NCI-H446 (cell line): ENCODE results near the gene YTHDF2.
"Not testable (repeated sequence)": the region's sequence is repeated elsewhere in the genome, so short reads cannot be mapped to it uniquely, and the experiment has no call there.

ENCODE experiments used
- DNase-seq, 2 experiments: peaks; one replicate each; lab custom pipeline; 2025; lab: John Stamatoyannopoulos, UW

YTHDF2 gene

DNA sequence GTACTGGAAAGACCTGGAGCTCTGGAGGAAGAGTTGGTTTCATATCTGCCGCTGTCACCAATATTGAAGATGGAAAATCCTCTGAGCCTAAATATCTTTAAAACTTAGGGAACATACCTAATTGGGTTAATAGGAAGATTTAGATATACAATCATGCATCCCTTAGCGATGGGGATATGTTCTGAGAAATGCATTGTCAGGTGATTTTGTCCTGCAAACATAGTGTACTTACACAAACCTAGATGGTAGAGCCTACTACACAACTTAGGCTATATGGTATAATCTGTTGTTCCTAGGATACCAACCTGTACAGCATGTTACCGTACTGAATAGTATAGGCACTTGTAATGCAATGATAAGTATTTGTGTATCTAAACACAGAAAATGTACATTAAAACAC lies 22.5 kb downstream of the YTHDF2 start:
- DNase-seq, result no peak

DNA sequence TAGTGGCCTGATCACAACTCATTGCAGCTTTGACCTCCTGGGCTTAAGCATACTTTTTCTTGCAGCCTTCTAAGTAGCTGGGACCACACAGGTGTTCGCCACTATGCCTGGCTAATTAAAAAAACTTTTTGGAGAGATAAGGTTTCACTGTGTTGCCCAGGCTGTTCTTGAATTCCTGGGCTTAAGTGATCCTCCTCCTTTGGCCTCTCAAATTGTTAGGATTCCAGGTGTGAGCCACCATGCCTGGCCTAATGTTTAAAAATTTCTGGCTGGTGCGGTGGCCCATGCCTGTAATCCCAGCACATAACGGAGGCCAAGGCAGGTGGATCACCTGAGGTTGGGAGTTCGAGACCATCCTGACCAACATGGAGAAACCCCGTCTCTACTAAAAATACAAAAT lies 24.4 kb downstream of the YTHDF2 start:
- DNase-seq, result no peak

DNA sequence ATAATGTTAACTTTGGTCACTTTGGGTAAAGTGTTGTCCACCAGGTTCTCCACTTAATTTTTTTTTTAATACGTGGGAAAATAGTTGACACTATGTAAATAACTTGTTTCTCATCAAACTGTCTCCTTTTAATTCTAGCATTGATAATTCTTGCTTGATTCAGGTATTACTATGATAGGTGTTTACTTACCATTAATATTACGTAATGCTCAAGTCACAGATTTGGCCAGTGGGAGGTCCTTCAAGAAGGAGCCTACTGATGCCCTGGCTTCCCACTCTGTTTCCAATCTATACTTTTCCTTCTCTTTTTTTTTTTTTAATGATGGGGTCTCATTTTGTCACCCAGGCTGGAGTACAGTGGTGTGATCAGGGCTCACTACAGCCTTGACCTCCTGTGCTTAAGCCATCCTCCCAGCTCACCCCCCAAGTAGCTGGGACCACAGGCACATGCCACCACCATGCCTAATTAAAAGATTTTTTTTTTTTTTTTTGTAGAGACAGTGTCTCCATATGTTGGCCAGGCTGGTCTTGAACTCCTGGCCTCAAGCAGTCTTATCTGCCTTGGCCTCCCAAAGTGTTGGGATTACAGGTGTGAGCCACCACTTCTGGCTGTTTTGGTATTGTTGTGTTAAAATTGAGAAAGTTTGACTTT lies 29.9 kb downstream of the YTHDF2 start:
- no peak for DNase-seq

DNA sequence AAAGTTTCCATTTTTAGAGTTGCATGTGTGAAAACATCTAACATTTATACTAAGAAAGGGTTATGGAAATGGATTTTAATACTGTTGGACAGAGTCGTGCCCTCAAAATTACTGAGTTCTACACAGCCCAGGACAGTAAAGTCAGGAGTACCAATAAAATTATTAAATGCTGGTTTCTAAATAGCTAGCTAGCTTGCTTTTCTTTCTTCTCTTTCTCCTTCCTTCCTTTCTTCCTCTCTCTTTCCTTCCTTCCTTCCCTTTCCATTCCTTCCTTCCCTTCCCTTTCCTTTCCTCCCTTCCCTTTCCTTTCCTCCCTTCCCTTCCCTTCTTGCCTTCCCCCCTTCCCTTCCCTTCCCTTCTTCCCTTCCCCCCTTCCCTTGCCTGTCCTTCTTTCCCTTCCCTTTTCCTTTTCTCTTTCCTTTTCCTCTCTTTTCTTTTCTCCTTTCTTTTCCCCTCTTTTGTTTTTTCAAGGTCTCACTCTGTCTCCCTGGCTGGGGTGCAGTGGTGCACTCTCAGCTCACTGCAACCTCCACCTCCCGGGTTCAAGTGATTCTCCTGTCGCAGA lies 33.9 kb downstream of the YTHDF2 start:
- no peak for DNase-seq

DNA sequence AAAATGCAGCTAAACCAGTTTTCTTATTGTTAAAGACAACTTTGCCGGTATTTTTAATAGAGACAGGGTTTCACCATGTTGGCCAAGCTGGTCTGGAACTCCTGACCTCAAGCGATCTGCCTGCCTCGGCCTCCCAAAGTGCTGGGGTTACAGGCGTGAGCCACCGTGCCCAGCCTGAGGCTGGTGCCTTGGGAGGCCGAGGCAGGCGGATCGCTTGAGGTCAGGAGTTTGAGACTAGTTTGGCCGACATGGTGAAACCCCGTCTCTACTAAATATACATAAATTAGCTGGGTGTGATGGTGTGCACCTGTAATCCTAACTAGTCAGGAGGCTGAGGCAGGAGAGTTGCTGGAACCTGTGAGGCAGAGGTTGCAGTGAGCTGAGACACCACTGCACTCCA lies 35.2 kb downstream of the YTHDF2 start:
- not testable (repeated sequence) for DNase-seq

DNA sequence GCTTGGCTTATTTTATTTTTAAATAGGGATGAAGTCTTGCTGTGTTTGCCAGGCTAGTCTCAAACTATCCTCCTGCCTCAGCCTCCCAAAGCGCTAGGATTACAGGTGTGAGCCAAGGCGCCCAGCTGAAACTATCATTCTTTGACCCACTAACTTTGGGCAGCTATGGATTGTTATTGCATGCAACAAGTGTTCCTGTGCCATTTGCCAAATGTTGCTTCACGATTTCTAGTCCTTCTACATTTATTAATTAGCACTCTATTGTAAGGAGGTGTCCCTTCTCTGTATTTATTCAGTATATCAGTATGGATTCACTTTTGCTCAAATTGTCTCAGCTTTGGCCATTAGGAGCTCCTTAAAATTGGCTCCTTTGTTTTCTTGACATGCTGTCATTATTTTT lies 36.4 kb downstream of the YTHDF2 start:
- no peak for DNase-seq

DNA sequence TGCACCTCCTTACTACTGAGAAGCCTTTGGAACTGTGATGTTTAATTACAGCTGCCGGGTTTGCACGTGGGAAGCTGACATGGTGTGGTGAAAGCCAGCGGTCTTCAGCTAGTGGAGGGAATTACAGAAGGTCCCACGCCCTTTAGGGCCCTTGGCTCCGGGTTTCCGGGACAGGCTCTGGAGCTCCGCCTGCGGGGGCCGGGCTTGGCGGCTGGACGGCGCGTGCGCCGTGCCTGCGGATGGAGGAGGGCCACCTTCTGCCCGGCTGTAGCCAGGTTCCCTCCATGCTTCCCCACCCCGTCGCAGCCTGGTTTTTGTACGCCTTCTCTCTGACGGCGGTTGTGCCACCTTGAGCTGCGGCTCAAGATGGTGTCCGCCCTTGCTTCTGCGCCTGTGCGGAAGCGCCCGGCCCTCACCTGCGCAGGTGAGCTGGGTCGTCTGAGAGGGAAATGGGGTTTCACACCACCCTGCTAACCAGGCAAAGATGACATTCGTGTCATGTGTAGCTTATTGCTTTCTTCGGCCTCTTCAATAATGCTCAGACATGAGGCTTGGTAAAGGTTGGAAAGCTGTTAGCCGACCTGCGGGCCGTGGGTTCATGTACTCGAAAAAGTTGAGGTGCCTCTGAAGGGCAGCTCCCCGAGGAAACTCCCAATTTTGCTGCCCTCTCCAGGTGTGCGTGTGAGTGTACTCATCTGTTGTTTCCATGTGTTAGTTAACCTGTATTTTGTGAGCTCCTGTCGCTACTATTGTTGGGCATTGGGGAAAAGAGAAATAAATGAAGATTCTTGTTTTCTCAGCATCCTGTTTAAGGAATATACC lies 38.6 kb downstream of the YTHDF2 start:
- DNase-seq, result no peak

DNA sequence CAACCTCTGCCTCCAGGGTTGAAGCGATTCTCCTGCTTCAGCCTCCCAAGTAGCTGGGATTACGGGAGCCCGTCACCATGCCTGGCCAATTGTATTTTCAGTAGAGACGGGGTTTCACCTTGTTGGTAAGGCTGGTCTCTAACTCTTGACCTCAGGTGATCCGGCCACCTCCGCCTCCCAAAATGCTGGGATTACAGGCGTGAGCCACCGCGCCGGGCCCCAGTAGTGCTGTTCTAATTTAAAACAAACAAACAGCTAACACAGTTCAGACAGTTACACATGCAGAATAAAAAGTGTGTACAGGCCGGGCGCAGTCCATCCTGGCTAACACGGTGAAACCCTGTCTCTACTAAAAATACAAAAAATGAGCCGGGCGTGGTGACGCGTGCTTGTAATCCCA lies 39.6 kb downstream of the YTHDF2 start:
- no peak for DNase-seq

DNA sequence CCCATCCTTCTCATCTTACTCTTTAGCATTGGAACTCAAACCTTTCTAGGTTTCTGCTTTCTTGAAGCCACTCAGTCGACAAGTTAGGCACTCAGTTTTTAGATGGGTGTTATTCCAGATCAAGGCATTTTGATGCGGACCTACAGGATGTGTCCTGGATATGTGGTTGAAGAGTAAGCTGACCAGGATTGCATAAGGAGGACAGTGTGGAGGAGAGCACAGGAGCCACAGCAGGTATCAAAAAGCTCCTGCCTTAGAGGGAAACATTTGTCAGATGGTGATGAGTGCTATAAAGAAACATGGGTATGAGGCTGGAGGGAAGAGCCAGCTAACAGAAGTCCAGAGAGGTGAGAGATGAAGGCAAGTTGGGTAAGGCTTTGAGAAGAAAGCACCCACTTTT lies 41.3 kb downstream of the YTHDF2 start:
- DNase-seq, result no peak

DNA sequence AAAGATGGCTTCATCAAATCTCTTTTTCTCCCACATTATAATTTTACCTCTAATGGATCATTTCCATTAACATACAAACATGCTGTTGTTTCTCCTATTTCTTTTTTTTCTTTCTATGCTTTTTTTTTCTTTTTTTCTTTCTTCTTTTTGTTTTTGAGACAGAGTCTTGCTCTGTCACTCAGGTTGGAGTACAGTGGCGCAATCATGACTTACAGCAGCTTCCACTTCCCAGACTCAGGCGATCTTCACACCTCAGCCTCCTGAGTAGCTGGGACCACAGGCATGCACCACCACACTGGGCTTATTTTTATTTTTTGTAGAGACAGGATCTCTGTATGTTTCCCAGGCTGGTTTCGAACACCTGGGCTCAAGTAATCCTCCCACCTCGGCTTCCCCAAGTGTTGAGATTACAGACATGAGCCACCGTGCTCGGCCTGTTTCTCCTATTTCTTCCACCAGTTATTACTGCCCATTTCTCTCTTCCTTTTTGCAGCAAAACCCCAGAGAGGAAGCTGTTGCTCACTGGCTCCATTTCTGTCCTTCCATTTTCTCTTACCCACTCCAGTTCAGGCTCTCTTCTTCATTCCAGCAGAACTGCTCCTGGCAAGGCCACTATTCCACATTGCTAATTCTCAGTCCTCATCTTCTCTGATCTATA lies 43.1 kb downstream of the YTHDF2 start:
- DNase-seq, result no peak

DNA sequence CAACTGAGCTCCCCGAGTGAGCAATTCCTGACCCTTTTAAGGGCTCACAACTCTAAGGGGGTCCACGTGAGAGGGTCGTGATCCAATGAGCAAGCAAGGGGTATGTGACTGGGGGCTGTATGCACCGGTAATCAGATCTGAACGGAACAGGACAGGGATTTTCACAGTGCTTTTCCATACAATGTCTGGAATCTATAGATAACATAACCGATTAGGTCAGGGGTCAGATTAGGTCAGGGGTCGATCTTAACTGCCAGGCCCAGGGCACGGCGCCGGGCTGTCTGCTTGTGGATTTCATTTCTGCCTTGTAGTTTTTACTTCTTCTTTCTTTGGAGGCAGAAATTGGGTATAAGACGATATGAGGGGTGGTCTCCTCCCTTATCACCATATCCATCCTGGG lies 44.6 kb downstream of the YTHDF2 start:
- no peak for DNase-seq

DNA sequence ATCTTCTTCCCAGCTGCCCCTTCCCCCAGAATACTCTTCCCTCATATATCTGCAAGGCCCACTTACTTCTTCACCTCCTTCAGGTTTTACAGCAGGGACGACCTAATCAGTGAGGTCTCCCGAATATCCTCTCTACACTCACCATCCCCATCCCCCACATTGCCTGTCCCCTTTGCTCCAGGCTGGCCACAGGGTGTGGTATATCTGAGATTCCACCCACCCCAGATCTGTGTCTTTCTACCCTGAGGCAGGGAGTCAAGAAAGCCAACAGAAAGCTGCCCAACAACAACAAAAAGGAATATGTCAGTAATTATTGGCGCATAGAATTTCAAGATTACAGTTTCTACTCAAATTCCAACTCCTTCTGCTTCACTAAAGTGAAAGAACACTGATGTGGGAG lies 45.3 kb downstream of the YTHDF2 start:
- no peak for DNase-seq

DNA sequence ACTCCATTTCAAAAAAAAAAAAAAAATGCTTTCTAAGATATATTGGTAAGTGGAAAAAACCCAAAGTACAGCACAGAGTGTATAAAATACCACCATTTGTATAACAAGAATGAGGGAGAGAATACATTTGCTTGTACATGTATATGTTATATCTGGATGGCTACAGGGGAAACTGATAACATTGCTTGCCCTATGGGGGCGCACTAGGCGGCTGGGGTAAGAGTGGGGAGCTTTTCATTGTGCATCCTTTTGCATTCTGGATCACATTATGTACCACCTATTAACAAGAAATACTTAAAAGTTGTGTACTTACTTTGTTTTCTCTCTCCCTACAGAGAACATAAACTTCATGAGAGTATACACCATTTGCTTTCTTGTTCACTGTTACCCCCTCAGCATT lies 46.6 kb downstream of the YTHDF2 start:
- no peak for DNase-seq

DNA sequence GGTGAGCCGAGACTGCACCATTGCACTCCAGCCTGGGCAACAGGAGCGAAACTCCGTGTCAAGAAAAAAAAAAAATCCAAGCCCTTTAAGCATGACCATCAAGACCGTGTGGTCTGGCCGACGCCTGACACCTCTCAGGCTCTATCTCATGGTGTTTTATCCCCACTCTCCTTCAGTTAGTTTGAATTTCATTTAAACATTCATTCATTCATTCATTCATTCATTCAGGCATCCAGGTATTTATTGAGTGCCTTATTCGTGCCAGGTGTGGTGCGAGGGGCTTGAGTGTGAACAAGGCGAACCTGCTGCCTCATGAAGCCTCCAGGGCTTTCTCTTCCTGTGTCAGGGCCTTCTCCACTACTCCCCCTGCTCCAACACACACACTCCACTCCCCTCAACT lies 52.7 kb downstream of the YTHDF2 start:
- DNase-seq, result no peak

DNA sequence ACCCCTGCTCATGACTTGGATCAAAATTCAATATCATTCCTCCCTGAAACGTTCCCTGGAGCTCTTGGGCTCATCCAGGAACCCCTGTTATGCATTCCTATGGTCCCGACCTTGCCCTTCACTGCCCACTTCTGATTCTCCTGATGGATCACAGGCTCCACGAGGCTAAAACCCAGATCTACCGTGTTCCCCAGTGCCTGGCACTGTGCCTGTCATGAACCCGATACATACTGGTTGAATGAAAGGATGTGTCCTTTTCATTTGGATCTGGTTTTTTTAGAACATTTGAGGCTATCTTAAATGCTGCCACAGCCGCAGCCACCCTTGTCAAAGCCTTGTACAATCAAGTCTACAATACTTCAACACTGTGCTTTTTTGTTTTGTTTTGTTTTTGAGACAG lies 53.1 kb downstream of the YTHDF2 start:
- DNase-seq, result no peak

DNA sequence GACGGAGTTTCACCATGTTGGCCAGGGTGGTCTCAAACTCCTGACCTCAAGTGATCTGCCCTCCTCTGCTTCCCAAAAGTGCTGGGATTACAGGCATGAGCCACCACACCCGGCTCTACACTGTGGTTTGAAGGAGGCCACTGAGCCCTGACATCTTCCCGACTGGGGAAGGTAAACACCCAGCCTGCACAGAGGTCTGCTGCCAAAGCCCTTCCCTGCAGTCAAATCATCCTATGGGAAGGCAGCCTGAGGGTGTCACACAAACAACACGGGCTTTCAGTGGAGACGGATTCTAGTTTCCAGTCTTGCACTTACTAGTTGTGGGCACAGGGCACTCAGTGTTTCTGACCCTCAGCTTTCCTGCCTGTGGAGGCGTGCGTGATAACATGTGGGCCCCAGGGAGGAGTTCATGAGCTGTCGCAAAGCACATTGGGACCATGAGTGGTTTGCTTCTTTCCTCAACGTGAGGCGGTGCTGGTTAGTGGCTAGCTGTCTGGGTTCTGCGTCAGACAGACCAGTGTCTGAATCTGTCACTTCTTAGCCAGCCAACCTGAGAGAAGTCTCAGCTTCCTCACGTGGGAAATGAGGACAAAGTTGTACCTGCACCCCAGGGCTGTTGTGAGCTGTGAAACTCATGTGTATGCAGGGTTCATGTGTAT lies 53.8 kb downstream of the YTHDF2 start:
- DNase-seq, result no peak

DNA sequence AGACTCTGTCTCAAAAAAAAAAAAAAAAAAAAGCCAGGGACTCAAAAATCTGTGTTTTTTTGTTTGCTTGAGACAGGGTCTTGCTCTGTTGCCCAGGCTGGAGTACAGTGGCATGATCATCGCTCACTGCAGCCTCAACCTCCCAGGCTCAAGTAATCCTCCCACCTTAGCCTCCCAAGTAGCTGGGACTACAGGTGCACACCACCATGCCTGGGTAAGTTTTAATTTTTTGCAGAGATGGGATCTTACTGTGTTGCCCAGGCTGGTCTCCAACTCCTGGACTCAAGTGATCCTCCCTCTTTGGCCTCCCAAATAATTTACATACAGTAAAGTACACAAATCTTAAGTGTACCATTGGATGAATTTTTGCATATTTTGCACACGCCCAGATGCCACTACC lies 55.2 kb downstream of the YTHDF2 start:
- DNase-seq, result not testable (repeated sequence)

DNA sequence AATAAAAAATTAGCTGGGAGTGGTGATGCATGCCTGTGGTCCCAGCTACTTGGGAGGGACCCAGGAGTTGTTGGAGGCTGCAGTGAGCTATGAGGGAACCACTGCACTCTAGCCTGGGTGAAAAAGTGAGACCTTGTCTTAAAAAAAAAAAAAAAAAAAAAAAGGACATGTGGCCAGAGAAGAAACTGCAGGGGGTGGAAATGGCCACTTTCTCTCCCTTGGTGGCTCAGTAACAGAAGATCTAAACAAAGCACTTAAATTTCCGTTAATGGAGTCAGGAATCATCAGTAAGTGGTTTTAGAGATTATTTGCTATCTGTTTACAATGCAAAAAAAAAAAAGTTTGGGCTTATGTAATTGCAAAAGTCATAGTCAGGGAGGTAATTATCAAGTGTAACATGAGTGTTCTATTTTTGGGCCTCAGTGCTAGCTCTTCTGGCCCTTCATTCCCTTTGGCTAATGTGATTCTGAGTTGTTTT lies 55.9 kb downstream of the YTHDF2 start:
- no peak for DNase-seq

DNA sequence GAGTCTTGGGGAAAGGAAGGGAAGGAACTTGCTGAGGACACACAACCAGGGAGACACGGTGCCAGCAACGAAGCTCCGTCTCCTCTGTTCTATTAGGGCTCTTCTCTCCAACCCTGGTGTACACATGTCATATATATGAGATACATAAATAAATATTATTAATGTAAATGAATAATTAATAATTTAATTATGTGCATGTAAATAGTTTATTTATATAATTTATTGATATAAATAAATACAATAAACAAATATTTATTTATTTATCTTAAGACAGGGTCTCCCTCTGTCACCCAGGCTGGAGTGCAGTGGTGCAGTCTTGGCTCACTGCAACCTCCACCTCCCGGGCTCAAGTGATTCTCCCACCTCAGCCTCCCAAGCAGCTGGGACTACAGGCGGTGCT lies 57.8 kb downstream of the YTHDF2 start:
- DNase-seq, result not testable (repeated sequence)

DNA sequence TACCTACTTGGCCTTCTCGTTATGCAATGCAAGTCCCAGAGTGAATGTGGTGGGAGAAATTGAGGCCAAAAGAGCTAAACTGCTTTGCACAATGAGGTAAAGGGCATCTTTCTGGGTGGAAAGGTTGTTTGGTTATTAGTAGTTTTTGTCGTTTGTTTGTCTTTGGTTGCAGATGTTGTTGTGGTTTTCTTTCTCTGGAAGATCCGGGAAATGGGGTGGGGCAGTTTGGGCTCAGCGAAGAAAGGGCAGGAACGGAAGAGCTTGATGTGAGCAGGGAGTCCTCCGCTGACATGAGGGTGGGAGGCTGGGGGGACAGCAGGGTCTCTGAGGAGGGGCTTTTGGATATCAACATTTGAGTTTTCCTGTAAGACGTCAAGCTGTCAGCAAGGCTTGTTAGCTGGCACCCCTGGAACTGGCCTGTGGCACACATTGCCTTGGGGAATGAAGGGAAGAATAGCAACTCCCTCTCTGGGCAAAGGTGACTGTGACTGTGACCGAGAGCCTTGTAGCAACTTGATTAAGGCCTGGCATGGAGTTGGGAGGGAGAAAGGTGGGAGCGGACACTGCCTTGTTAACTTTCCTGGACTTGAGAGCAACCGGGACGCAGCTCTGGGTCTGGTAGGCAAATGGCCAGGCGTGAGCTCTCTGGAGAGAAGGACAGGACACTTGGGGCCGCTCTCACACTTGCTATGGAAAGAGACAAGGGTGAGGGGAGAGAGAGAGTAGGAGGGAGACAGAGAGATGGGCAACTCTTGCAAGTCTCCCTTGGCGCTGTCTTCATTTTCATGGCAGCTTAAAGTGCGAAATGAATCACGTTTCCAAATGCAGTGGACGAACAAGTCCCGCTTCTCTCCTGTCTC lies 59.8 kb downstream of the YTHDF2 start:
- no peak for DNase-seq

DNA sequence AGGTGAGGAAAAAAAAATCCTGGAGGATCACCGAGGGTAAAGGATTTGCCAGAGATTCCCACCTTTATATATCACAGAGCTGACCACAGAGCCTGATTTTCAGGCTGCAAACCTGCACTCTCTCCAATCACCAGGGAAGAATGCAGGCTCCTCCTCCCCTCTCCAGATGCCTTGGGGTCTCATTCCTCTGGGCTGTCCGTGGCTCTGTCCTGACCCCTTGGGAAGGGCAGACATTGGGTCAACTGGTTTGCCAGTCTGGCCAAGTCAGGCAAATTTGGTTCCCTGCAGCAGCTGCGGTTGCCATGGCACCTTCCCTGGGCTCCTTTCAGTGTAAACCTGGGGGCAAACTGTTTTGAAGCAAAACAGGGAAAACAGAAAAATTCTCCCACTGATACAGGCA lies 63.6 kb downstream of the YTHDF2 start:
- no peak for DNase-seq
